GM23338 (cell line): ENCODE results near the gene ATF7. TPM values are rescaled to one million over a fixed set of nuclear protein-coding genes. Genes with fewer than 3 reads are reported as not detected.

Source experiments
- ATAC-seq: fragments of 200-7000 bp; cut with Tn5 transposase; 3 replicates; pipeline ENCODE4 v1.9.1; 2020
- DNase-seq: peaks from one replicate; pipeline ENCODE4 v3.0.0-alpha.2; 2015; ENCODE audit warnings: low spot score
- H2AFZ ChIP-seq: fragments of 200-600 bp; sonication (generic); 2 replicates; pipeline ENCODE4 v1.8.0; 2016; ENCODE audit warnings: antibody characterized with exemption, mild to moderate bottlenecking, moderate library complexity
- H3F3A ChIP-seq: fragments of 200-600 bp; sonication (generic); replicated peaks from 2 replicates; pipeline ENCODE4 v1.8.0; 2017; ENCODE audit warnings: antibody characterized with exemption, mixed run types, low read depth
- H3K27ac ChIP-seq: fragments of 200-600 bp; sonication (generic); 2 replicates; pipeline ENCODE4 v1.6.1; 2016; ENCODE audit warnings: low read depth
- H3K27me3 ChIP-seq: fragments of 200-600 bp; sonication (generic); 2 replicates; pipeline ENCODE4 v1.8.0; 2016; ENCODE audit warnings: mild to moderate bottlenecking, mixed run types, moderate library complexity; ENCODE audit not compliant: insufficient read depth
- H3K36me3 ChIP-seq: fragments of 200-600 bp; sonication (generic); 2 replicates; pipeline ENCODE4 v1.8.0; 2016; ENCODE audit warnings: mild to moderate bottlenecking; ENCODE audit not compliant: insufficient read depth
- H3K4me1 ChIP-seq: fragments of 200-600 bp; sonication (generic); 2 replicates; pipeline ENCODE4 v1.8.0; 2016; ENCODE audit warnings: mild to moderate bottlenecking, moderate library complexity; ENCODE audit not compliant: insufficient read depth
- H3K4me2 ChIP-seq: fragments of 200-600 bp; sonication (generic); 2 replicates; pipeline ENCODE4 v1.7.1; 2017; ENCODE audit warnings: mixed run types
- H3K4me3 ChIP-seq: fragments of 200-600 bp; sonication (generic); 2 replicates; pipeline ENCODE4 v1.6.1; 2016; ENCODE audit warnings: mixed run types
- H3K79me2 ChIP-seq: fragments of 200-600 bp; sonication (generic); replicated peaks from 2 replicates; pipeline ENCODE4 v1.8.0; 2017; ENCODE audit warnings: mild to moderate bottlenecking; ENCODE audit not compliant: insufficient read depth
- H3K9me2 ChIP-seq: fragments of 200-600 bp; sonication (generic); 2 replicates; pipeline ENCODE4 v1.8.0; 2017; ENCODE audit not compliant: insufficient read depth
- H4K20me1 ChIP-seq: fragments of 200-600 bp; sonication (generic); replicated peaks from 2 replicates; pipeline ENCODE4 v1.8.0; 2017; ENCODE audit warnings: mild to moderate bottlenecking; ENCODE audit not compliant: insufficient read depth
- H3K27ac Mint-ChIP-seq: 2 replicates; pipeline ENCODE4 v1.8.0; 2020; ENCODE audit warnings: inconsistent platforms, mild to moderate bottlenecking, moderate library complexity, mixed read lengths
- H3K27me3 Mint-ChIP-seq: 3 replicates; pipeline ENCODE4 v1.8.0; 2022; ENCODE audit warnings: low read depth, mild to moderate bottlenecking, moderate library complexity, mixed read lengths, inconsistent platforms; ENCODE audit not compliant: insufficient read depth, poor library complexity
- H3K36me3 Mint-ChIP-seq: 3 replicates; pipeline ENCODE4 v1.8.0; 2021; ENCODE audit warnings: low read depth, mild to moderate bottlenecking, inconsistent platforms, moderate library complexity, mixed read lengths
- H3K4me1 Mint-ChIP-seq: 3 replicates; pipeline ENCODE4 v1.8.0; 2020; ENCODE audit warnings: mild to moderate bottlenecking, inconsistent platforms, mixed read lengths
- H3K4me3 Mint-ChIP-seq: 3 replicates; pipeline ENCODE4 v1.8.0; 2021; ENCODE audit warnings: moderate library complexity, mild to moderate bottlenecking, inconsistent platforms, mixed read lengths
- H3K9me3 Mint-ChIP-seq: 3 replicates; pipeline ENCODE4 v1.8.0; 2020; ENCODE audit warnings: moderate library complexity, mild to moderate bottlenecking, inconsistent platforms, mixed read lengths
- CREB1 ChIP-seq: fragments of 250-450 bp; sonication (Bioruptor Pico); IDR thresholded peaks from 2 replicates; pipeline ENCODE4 v1.5.0; 2020; ENCODE audit warnings: low read depth, mild to moderate bottlenecking, moderate library complexity
- CTCF ChIP-seq, 2 experiments: fragments of 200-600 bp in 1 of 2; sonication (generic) in 1 of 2; conservative IDR thresholded peaks; 2 replicates each; pipeline versions ENCODE4 v1.5.1 to v1.6.1; 2016 to 2017; ENCODE audit warnings: antibody characterized with exemption in 2 of 2, low read depth in 2 of 2, mild to moderate bottlenecking in 2 of 2, moderate library complexity in 1 of 2
- ETS1 ChIP-seq: IDR thresholded peaks from 2 replicates; pipeline ENCODE4 v1.6.1; 2016; ENCODE audit warnings: antibody characterized with exemption
- EZH2 ChIP-seq: fragments of 200-600 bp; sonication (generic); IDR thresholded peaks from one replicate; pipeline ENCODE4 v1.8.0; 2017; ENCODE audit warnings: antibody characterized with exemption, mild to moderate bottlenecking, low read depth; ENCODE audit not compliant: unreplicated experiment
- EZH2phosphoT487 ChIP-seq: fragments of 200-600 bp; sonication (generic); IDR thresholded peaks from one replicate; pipeline ENCODE4 v1.8.1; 2018; ENCODE audit warnings: antibody characterized with exemption; ENCODE audit not compliant: unreplicated experiment
- JUNB ChIP-seq: IDR thresholded peaks from one replicate; pipeline ENCODE4 v1.6.1; 2016; ENCODE audit warnings: antibody characterized with exemption; ENCODE audit not compliant: unreplicated experiment
- NANOG ChIP-seq: IDR thresholded peaks from 2 replicates; pipeline ENCODE4 v1.6.1; 2016; ENCODE audit warnings: antibody characterized with exemption, borderline replicate concordance
- POLR2AphosphoS5 ChIP-seq: IDR thresholded peaks from 2 replicates; pipeline ENCODE4 v1.6.1; 2016; ENCODE audit warnings: antibody characterized with exemption, low read depth
- REST ChIP-seq: IDR thresholded peaks from one replicate; pipeline ENCODE4 v1.6.1; 2018; ENCODE audit warnings: antibody characterized with exemption; ENCODE audit not compliant: unreplicated experiment
- STAT1 ChIP-seq: IDR thresholded peaks from one replicate; pipeline ENCODE4 v1.6.1; 2016; ENCODE audit warnings: antibody characterized with exemption; ENCODE audit not compliant: unreplicated experiment
- ZNF114 ChIP-seq: fragments of 250-450 bp; sonication (Bioruptor Pico); IDR thresholded peaks from 2 replicates; pipeline ENCODE4 v1.5.0; 2020; ENCODE audit warnings: mild to moderate bottlenecking, moderate library complexity
- ZNF331 ChIP-seq: fragments of 250-450 bp; sonication (Bioruptor Pico); IDR thresholded peaks from 2 replicates; pipeline ENCODE4 v1.5.0; 2020; ENCODE audit warnings: low read depth, mild to moderate bottlenecking, moderate library complexity
- ZNF462 ChIP-seq: fragments of 250-450 bp; sonication (Bioruptor Pico); IDR thresholded peaks from 2 replicates; pipeline ENCODE4 v1.5.0; 2020; ENCODE audit warnings: mild to moderate bottlenecking, moderate library complexity
- polyA plus RNA-seq: library from polyadenylated mRNA; unstranded; fragments of >200 nt; fragmentation: Nextera tagmentation; extraction: Ambion mirVana; gene quantifications from 2 replicates; pipeline ENCODE4 v1.2.1, GENCODE V29; 2016
- total RNA-seq: library from RNA; depleted of rRNA; stranded (reverse); fragments of >200 nt; shearing (Covaris generic); gene quantifications from 2 replicates; pipeline ENCODE4 v1.2.3, GENCODE V29; 2014

Gene ATF7
- total and polyA plus RNA-seq, 2 experiments from 2014 or later, result 13.9 to 16.3 TPM

- TF ChIP-seq NANOG (no peak), EZH2phosphoT487 (no peak), CREB1 (CRISPR knock-in tag) (no peak), ZNF114 (CRISPR knock-in tag) (no peak), REST (no peak), ZNF331 (CRISPR knock-in tag) (no peak), CTCF (conservative IDR thresholded peaks at IDR 0.05; ENCODE audit: low read depth in 2 of 2) (no peak), EZH2 (no peak), JUNB (no peak), ETS1 (no peak), STAT1 (no peak), ZNF462 (no peak), POLR2AphosphoS5 (no peak)
Observed at GRCh38 chr12:53586745-53587144, 39.4 kb downstream of the ATF7 start.

More at GRCh38 chr12:53586745-53587144, 39.4 kb downstream of the ATF7 start:
- H3K79me2 ChIP-seq, result peaks cover 6% of the 10 kb centered on the region; the same call in 1 of the 2 replicates
- H3K9me2 ChIP-seq, result no peaks in the 10 kb centered on the region
- Mint-ChIP-seq H3K27ac (no peak overlapping the region; the same call in 1 of the 2 replicates), H3K36me3 (peaks cover 9% of the 10 kb centered on the region), H3K9me3 (peaks cover 14% of the 10 kb centered on the region), H3K4me3 (no peak overlapping the region), H3K4me1 (peaks cover 6% of the 10 kb centered on the region; the same call in 2 of the 3 replicates), H3K27me3 (peaks cover 1% of the 10 kb centered on the region)
- H3K36me3 ChIP-seq, result no peaks in the 10 kb centered on the region
- H3K4me1 ChIP-seq, result peaks cover 3% of the 10 kb centered on the region; the same call in 1 of the 2 replicates
- H3K4me2 ChIP-seq, result no peak overlapping the region
- no peak overlapping the region for H3K27ac ChIP-seq
- ATAC-seq (no peak), DNase-seq (no peak)
- no peaks in the 10 kb centered on the region for H3K27me3 ChIP-seq
- H2AFZ ChIP-seq, result no peak overlapping the region
- peaks cover 8% of the 10 kb centered on the region; the same call in 1 of the 2 replicates for H4K20me1 ChIP-seq
- no peaks in the 10 kb centered on the region for H3F3A ChIP-seq
- no peak overlapping the region for H3K4me3 ChIP-seq
